Glomerular endothelial cell (primary cell): ENCODE data around the gene TP53TG3F. TPM values are rescaled to one million over a fixed set of nuclear protein-coding genes. Genes with fewer than 3 reads are reported as not detected.
"Not testable (repeated sequence)": the region's sequence is repeated elsewhere in the genome, so short reads cannot be mapped to it uniquely, and the experiment has no call there.

Experiments used
- DNase-seq: peaks from one replicate; pipeline ENCODE4 v3.0.0-alpha.2; 2011; ENCODE audit warnings: low read depth, low spot score; ENCODE audit errors: extremely low read depth
- total RNA-seq: library from RNA; depleted of rRNA; stranded (reverse); fragments of >200 nt; gene quantifications from 2 replicates; pipeline ENCODE4 v1.2.3, GENCODE V29; 2015

TP53TG3F gene, protein sequence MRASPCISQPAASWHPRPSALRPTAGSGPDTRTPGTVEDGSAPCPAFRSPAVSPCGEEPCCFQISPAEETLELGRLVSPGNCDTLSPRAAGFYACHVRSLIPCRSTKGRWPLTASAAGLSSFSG
- total RNA-seq = not detected in 2 replicates

DNA sequence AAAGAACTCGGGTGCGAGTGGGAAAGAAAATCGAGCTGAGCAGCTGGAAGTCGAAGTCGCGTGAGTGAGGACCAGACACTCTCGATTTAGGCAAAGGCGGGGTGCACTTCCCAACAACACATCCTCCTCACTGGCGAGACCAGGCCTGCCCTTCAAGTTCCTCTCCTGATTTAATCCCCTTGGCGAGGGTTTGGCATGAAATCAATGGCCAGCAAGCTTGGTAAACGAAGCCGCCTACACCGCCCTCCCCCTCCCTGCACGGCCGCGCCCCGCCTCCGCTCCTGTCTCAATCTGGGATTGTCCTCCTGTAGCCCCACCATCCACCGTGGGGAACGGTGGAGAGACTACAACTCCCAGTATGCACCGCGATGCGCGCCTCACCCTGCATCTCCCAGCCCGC is at the start of gene TP53TG3F:
TP53TG3F (plus strand) TSS at position 301 of the 400 bp plus-strand sequence; CDS start at position 369, 68 bp downstream.
- not testable (repeated sequence) for DNase-seq

DNA sequence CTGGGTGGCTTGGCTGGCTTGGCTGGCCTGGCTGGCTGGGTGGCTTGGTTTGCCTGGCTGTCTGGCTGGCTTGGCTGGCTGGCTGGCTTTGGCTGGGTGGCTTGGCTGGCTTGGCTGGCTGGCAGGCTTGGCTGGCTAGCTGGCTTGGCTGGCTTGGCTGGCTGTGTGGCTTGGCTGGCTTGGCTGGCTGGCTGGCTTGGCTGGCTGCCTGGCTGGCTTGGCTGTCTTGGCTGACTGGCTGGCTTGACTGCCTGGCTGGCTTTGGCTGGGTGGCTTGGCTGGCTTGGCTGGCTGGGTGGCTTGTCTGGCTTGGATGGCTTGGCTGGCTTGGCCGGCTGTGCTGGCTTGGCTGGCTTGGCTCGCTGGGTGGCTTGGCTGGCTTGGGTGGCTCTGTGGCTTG is 32.2 kb downstream of the TP53TG3F start:
- not testable (repeated sequence) for DNase-seq

DNA sequence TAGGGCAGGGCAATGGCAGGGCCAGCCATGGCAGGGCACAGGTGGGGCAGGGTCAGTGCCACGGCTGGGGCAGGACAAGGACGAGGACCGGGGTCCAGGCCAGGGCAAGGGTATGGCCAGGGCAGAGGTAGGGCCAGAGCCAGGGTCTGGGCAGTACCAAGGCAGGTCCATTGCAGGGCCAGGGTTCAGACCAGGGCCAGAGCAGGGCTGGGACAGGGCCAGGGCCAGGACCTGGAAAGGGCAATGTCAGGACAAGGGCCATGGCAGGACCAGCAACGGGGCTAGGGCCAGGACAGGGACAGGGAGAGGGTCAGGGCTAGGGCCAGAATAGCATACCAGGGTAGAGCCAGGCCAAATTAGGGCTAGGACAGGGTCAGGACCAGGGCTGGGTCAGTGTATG is 47.8 kb downstream of the TP53TG3F start:
- DNase-seq = not testable (repeated sequence)

DNA sequence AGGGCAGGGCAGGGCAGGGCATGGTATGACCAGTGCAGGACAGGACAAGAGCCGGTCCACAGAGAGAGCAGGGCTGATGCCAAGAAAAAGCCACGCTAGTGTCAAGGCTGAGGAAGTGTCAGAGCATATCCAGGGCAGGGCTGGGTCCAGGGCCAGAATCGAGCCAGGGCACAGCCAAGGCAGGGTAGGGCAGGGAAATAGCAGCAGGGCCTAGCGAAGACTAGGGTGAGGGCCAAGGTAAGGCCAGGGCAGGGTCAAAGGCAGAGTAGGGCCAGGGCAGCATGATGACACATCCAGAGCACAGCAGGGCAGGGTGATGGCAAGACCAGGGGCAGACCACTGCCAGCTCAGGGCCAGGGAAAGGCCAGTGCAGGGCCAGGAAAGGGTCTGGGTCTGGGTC is 49.7 kb downstream of the TP53TG3F start:
- DNase-seq = not testable (repeated sequence)

DNA sequence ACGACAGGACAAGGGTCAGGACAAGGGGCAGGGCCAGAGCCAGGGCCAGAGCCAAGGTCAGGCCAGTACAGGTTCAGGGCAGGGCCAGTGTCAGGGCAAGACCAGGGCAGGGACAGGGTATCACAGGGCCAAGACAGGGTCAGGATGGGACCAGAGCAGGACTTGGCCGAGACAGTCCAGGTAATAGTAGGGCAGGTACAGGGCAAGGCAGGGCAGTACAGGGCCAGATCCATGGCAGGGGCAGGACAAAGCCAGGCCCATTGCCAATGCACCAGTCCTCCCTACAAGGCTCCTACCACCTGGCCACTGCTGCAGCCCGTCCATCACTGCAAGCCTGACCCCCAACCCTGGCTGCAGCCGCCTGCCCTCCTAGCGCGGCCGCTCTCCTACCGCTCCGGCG is 50.5 kb downstream of the TP53TG3F start:
- DNase-seq = not testable (repeated sequence)

Other genes with a start within 250 kb of the TP53TG3F start
- not detected in 2 replicates for gene TP53TG3E, start 155.3 kb upstream of the TP53TG3F start, total RNA-seq
- gene TP53TG3B, start 98.8 kb upstream of the TP53TG3F start, total RNA-seq = not detected in 2 replicates